ENCODE results near the gene CRISP3. TPM values are rescaled to one million over a fixed set of nuclear protein-coding genes. Genes with fewer than 3 reads are reported as not detected.
"Not testable (repeated sequence)": the region's sequence is repeated elsewhere in the genome, so short reads cannot be mapped to it uniquely, and the experiment has no call there.

Gene CRISP3
- total RNA-seq, 1 donor from 2014 or later = not detected

DNA sequence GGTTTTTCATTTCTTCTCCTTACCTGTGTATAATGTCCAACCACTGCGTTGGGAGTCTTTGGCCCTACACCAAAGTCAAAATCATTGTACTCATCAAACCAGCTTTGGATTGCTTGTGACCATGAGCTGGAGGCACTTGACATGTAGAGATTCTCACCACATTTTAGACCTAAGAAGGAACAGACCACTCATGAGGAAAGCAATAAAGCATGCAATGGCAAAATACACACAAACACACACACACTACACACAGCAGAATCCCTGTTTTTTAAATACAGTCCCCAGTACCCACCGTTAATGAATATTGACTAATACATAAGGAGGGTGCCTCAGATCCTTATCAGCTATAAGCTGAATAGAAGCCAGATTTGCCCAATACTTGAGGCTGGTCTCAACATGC, 10.5 kb downstream of the CRISP3 start:
- Mint-ChIP-seq H3K4me3 (no peak overlapping the region), H3K9me3 (no peaks in the 10 kb centered on the region), H3K4me1 (ENCODE audit: low read depth) (no peaks in the 10 kb centered on the region), H3K36me3 (ENCODE audit: low read depth) (no peaks in the 10 kb centered on the region), H3K27me3 (ENCODE audit: insufficient read depth) (peaks cover 2% of the 10 kb centered on the region), H3K27ac (no peak overlapping the region)
- intact Hi-C loops (cut with micrococcal nuclease) = no loop called here
- DNase-seq (ENCODE audit: low spot score) = no peak

DNA sequence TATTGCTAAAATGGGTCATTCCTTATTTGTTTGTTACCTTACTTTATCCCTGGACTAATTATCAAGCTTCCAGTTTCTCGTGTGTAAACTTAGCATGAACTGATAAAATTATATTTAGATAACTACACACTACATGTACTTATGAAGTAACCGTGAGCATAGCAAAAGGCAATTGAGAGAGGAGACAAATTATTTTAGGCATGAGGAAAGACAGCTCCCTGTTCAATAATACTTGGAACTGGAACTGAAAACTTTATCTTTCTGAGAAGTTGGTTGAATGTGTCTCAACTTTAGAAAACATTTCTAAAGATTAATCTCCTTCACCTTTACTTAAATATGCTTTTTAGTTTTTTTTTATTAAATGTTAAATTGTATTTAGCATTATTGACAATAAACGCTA, 11.4 kb downstream of the CRISP3 start:
- Mint-ChIP-seq H3K4me1 (ENCODE audit: low read depth) (no peaks in the 10 kb centered on the region), H3K27ac (no peak overlapping the region), H3K27me3 (ENCODE audit: insufficient read depth) (peaks cover 2% of the 10 kb centered on the region), H3K4me3 (no peak overlapping the region), H3K36me3 (ENCODE audit: low read depth) (no peaks in the 10 kb centered on the region), H3K9me3 (no peaks in the 10 kb centered on the region)
- DNase-seq (ENCODE audit: low spot score) = no peak
- intact Hi-C loops (cut with micrococcal nuclease) = no loop called here

DNA sequence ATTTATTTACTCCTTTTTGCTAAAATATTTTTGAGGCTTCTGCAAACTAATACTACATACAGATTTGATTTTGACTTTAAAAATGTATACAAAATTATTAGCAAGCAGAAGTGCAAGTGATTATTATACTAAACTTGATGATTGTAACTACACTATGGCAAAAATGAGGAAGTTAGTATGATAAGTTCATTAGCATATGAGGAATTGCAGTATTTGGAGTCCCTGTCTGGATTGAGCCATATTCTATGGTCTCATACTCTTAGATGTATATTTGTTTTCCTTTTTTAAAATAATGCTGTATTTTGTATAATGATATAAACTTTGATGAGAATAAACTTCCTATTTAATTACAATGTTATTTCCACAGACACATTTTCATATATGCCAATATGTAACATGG, 13.9 kb downstream of the CRISP3 start:
- Mint-ChIP-seq H3K27ac (no peak overlapping the region), H3K27me3 (ENCODE audit: insufficient read depth) (no peaks in the 10 kb centered on the region), H3K4me1 (ENCODE audit: low read depth) (no peaks in the 10 kb centered on the region), H3K4me3 (no peak overlapping the region), H3K9me3 (no peaks in the 10 kb centered on the region), H3K36me3 (ENCODE audit: low read depth) (no peaks in the 10 kb centered on the region)
- intact Hi-C loops (cut with micrococcal nuclease) = no loop called here
- no peak for DNase-seq (ENCODE audit: low spot score)

DNA sequence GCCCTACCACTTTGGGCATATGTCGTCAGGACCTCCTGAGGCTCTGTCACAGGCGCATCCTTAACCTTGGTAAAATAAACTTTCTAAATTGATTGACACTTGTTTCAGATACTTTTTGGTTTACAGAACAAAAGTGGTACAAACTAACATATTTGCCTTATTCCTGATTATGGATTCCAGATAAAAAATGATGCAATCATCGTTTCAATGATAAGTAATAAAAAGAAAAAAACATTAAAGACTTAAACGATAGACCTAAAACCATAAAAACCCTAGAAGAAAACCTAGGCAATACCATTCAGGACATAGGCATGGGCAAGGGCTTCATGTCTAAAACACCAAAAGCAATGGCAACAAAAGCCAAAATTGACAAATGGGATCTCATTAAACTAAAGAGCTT, 20.3 kb downstream of the CRISP3 start:
- H3K36me3 Mint-ChIP-seq (ENCODE audit: low read depth); H3K4me3 Mint-ChIP-seq; DNase-seq (ENCODE audit: low spot score); H3K27ac Mint-ChIP-seq; H3K27me3 Mint-ChIP-seq (ENCODE audit: insufficient read depth); H3K9me3 Mint-ChIP-seq; intact Hi-C loops (cut with micrococcal nuclease); H3K4me1 Mint-ChIP-seq (ENCODE audit: low read depth): not testable (repeated sequence)

DNA sequence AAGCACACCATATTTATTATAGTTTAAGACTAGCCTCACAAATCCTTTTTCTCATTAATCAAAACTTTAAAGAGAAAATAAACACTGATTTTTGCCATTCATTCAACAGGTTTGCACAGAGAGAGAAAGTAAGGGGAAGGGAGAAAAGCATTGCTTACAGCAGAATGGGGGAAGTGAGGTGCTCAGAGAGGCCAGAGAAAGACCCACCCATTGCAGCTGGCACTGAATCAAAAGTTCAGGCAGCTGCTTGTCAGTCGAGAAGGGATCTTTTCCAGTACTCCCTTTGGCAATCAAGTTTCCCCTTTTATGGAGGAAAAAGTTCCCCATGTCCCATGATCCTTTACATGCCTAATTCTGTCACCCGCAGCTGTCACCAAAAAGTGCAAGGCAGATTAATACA, 22.9 kb downstream of the CRISP3 start:
- Mint-ChIP-seq H3K9me3 (no peaks in the 10 kb centered on the region), H3K27me3 (ENCODE audit: insufficient read depth) (no peaks in the 10 kb centered on the region), H3K36me3 (ENCODE audit: low read depth) (no peaks in the 10 kb centered on the region), H3K4me1 (ENCODE audit: low read depth) (no peaks in the 10 kb centered on the region), H3K4me3 (no peak overlapping the region), H3K27ac (no peak overlapping the region)
- no peak for DNase-seq (ENCODE audit: low spot score)
- intact Hi-C loops (cut with micrococcal nuclease) = no loop called here

DNA sequence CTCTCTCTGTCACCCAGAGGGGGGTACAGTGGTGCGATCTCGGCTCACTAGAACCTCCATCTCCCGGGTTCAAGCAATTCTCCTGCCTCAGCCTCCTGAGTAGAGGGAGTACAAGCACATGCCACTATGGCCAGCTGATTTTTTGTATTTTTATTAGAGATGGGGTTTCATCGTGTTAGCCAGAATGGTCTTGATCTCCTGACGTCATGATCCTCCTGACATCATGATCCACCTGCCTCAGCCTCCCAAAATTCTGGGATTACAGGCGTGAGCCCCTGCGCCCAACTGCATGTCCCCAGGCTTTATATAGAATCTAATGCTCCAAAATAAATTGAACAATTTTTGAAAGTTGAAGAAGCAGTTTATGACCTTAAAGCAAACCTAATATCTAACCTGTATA, 23.8 kb downstream of the CRISP3 start:
- intact Hi-C loops (cut with micrococcal nuclease) = no loop called here

DNA sequence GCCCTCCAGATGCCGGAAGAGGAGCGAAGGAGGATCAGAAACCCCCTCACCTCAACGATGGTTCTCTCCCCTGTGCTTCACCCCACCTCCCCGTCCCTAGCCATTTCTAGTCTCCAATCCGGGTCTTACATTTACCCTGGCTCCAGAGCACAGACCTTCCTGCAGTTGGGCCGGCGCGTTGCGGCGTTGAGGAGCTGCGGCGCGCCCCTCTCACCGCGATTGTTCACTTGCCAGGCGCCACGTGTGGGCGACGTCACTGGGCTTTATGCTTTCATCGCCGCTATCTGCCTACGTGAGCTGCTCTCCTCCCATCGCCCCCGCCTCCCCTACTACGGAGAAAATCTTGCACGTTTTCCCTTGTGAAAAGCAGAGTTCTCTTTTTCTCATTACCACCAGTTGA, 30.8 kb downstream of the CRISP3 start, which contains the start of gene CRISP2:
Gene CRISP2 (minus strand): TSS at position 198 of the 400 bp plus-strand sequence. CDS start 4,347 bp downstream, outside the sequence.
- H3K9me3 Mint-ChIP-seq = peaks cover 3% of the 10 kb centered on the region
- H3K36me3 Mint-ChIP-seq (ENCODE audit: low read depth) = no peaks in the 10 kb centered on the region
- no peak within 1 kb of the TSS for H3K4me3 Mint-ChIP-seq
- no peak within 1 kb of the TSS for H3K27ac Mint-ChIP-seq
- no peak for DNase-seq (ENCODE audit: low spot score)
- H3K27me3 Mint-ChIP-seq (ENCODE audit: insufficient read depth) = no peaks in the 10 kb centered on the region
- intact Hi-C loops (cut with micrococcal nuclease) = no loop called here
- no peaks in the 10 kb centered on the region for H3K4me1 Mint-ChIP-seq (ENCODE audit: low read depth)

More for the DNA sequence above, 23.8 kb downstream of the CRISP3 start:
- DNase-seq (ENCODE audit: low spot score) = no peak
- H3K27me3 Mint-ChIP-seq (ENCODE audit: insufficient read depth) = no peaks in the 10 kb centered on the region
- H3K9me3 Mint-ChIP-seq = no peaks in the 10 kb centered on the region
- H3K36me3 Mint-ChIP-seq (ENCODE audit: low read depth) = no peaks in the 10 kb centered on the region
- no peak overlapping the region for H3K4me3 Mint-ChIP-seq
- H3K4me1 Mint-ChIP-seq (ENCODE audit: low read depth) = no peaks in the 10 kb centered on the region
- no peak overlapping the region for H3K27ac Mint-ChIP-seq

DNA sequence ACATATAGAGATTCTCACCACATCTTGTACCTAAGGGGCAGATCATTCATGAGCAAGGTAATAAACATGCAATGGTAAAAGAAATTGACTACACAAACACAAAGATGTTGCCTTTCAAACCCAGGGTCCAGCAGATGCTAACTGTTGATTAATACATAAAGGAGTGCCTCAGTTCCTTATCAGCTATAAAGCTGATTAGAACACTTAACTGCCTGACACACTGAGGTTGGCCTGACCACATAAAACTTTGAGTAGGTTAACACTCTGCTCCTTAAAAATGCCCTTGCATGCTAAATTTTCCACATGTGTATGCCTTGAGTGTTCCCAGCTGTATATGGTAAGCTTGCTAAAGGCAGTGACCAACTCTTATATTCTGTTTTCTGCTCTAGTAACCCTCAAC, 45.7 kb downstream of the CRISP3 start:
- H3K27me3 Mint-ChIP-seq (ENCODE audit: insufficient read depth) = no peaks in the 10 kb centered on the region
- no peaks in the 10 kb centered on the region for H3K4me1 Mint-ChIP-seq (ENCODE audit: low read depth)
- no peak for DNase-seq (ENCODE audit: low spot score)
- intact Hi-C loops (cut with micrococcal nuclease) = no loop called here
- peaks cover 11% of the 10 kb centered on the region for H3K9me3 Mint-ChIP-seq
- no peaks in the 10 kb centered on the region for H3K36me3 Mint-ChIP-seq (ENCODE audit: low read depth)
- H3K4me3 Mint-ChIP-seq = no peak overlapping the region
- no peak overlapping the region for H3K27ac Mint-ChIP-seq

DNA sequence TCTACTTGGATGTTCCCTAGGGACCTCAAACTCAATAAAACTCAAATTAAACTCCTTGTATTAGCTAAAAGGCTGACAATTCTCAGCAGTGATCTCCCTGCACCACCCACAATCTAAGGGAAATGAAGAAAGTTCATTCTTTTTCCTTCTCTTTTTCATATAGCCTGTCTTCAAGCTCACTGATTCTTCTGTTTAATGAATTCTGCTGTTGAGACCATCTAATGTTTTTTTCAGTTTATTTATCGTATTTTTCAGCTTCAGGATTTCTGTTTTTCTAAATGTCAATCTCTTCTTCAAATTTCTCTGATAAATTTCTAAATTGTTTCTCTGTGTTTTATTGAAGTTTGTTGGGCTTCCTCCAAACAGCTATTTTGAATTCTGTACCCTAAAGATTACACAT, 50.7 kb downstream of the CRISP3 start:
- no peak for DNase-seq (ENCODE audit: low spot score)
- H3K4me3 Mint-ChIP-seq = no peak overlapping the region
- no peaks in the 10 kb centered on the region for H3K4me1 Mint-ChIP-seq (ENCODE audit: low read depth)
- H3K27me3 Mint-ChIP-seq (ENCODE audit: insufficient read depth) = no peaks in the 10 kb centered on the region
- intact Hi-C loops (cut with micrococcal nuclease) = no loop called here
- H3K36me3 Mint-ChIP-seq (ENCODE audit: low read depth) = no peaks in the 10 kb centered on the region
- H3K27ac Mint-ChIP-seq = no peak overlapping the region
- peaks cover 17% of the 10 kb centered on the region for H3K9me3 Mint-ChIP-seq

DNA sequence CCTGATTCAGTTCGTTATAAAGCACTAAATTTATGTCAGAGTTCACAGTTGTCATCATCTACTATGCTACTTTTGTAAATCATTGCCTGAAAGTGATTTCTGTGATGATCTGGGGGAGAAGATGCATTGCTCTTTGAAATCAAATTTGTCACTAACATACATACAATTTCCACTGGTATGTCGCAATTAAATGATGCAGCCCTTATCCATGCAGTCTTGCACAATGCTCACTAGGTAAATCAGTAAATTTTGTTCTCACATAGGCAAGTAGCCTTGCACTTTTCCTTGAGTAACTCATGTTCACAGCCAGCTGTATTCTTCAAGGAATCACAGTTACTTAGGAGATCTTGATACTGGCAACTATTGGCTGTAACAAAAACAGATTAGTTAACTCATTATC, 51.7 kb downstream of the CRISP3 start:
- peaks cover 17% of the 10 kb centered on the region for H3K9me3 Mint-ChIP-seq
- H3K4me1 Mint-ChIP-seq (ENCODE audit: low read depth) = no peaks in the 10 kb centered on the region
- no peak overlapping the region for H3K4me3 Mint-ChIP-seq
- H3K27me3 Mint-ChIP-seq (ENCODE audit: insufficient read depth) = no peaks in the 10 kb centered on the region
- no peak overlapping the region for H3K27ac Mint-ChIP-seq
- DNase-seq (ENCODE audit: low spot score) = no peak
- no peaks in the 10 kb centered on the region for H3K36me3 Mint-ChIP-seq (ENCODE audit: low read depth)
- intact Hi-C loops (cut with micrococcal nuclease) = no loop called here

Other genes starting within 250 kb of the CRISP3 start
- gene GLYATL3, start 244.5 kb downstream of the CRISP3 start, total RNA-seq = not detected in 2 replicates
- gene C6orf141, start 193.7 kb downstream of the CRISP3 start, total RNA-seq = not detected in 2 replicates
- not detected in 2 replicates for gene RHAG, start 107.5 kb downstream of the CRISP3 start, total RNA-seq
- gene CRISP2, start 30.8 kb downstream of the CRISP3 start, total RNA-seq = not detected in 2 replicates
- not detected in 2 replicates for gene PGK2, start 42.9 kb upstream of the CRISP3 start, total RNA-seq
- gene CRISP1, start 122.1 kb upstream of the CRISP3 start, total RNA-seq = not detected in 2 replicates
- gene DEFB114, start 219.8 kb upstream of the CRISP3 start, total RNA-seq = not detected in 2 replicates
- gene DEFB113, start 225.2 kb upstream of the CRISP3 start, total RNA-seq = not detected in 2 replicates

All from activated T-helper 1 cell treated with anti-CD3 and anti-CD28 coated beads, Interleukin-12 subunit alpha, Interleukin-12 subunit beta, Interleukin-2, Interleukin-4 antibody, amounts not matched to agents 30 ng/mL and 10 ng/mL and 1 ng/mL, durations not matched to agents 14 hours and 24 hours and 36 hours (primary cell).